Measurements from ENCODE around the gene CLCN6.

The CLCN6 gene

GRCh38 chr1:11761988-11762406 is 44.0 kb upstream of the CLCN6 start, which contains the start of gene C1orf167:
TSS of gene C1orf167 (plus strand) at chr1:11762193. CDS start at chr1:11764401, 2,208 bp downstream.
- H4K20me1 ChIP-seq (ENCODE audit: insufficient read depth) = no peaks in the 10 kb centered on the region
- no peaks in the 10 kb centered on the region for H3K4me1 ChIP-seq (ENCODE audit: low read depth, poor library complexity, severe bottlenecking)
- H3K4me3 ChIP-seq (IDR thresholded peaks at IDR 0.05; ENCODE audit: insufficient read depth, low read depth, low read length) = no peak within 1 kb of the TSS
- no peak within 1 kb of the TSS for H3K27ac ChIP-seq
- TF ChIP-seq CTCF (conservative IDR thresholded peaks at IDR 0.05; ENCODE audit: low read depth, low read length) = no peak
- peaks cover 53% of the 10 kb centered on the region for H3K27me3 ChIP-seq (ENCODE audit: insufficient read depth, low read depth)
- H3K4me2 ChIP-seq = no peak within 1 kb of the TSS
- H3K36me3 ChIP-seq (ENCODE audit: insufficient read depth) = no peaks in the 10 kb centered on the region
- no peak within 1 kb of the TSS; the same call in 1 of the 2 replicates for H2AFZ ChIP-seq (ENCODE audit: low read depth)
- H3K79me2 ChIP-seq (ENCODE audit: insufficient read depth, low read depth) = no peaks in the 10 kb centered on the region
- no peak within 1 kb of the TSS for H3K9ac ChIP-seq

DNA sequence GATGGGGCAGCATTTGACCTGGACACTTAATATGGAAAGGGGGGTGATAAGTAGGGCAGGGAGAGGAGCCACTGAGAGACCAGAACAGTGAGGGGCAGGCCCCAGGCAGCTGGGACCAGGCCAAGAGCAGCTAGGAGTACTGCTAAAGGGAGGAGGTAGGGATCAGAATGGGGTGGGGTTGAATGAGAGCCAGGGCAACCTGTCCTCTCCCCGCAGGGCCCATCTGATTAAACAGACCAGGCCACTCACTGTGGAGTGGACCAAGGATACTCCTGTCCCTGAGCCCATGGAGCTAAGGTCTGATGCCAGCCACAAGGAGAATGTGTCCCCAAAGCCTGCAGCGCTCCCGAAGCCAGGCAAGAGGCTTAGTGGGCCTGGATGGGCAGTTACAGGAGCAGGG is 41.9 kb upstream of the CLCN6 start:
- H3K27ac ChIP-seq = no peak overlapping the region

DNA sequence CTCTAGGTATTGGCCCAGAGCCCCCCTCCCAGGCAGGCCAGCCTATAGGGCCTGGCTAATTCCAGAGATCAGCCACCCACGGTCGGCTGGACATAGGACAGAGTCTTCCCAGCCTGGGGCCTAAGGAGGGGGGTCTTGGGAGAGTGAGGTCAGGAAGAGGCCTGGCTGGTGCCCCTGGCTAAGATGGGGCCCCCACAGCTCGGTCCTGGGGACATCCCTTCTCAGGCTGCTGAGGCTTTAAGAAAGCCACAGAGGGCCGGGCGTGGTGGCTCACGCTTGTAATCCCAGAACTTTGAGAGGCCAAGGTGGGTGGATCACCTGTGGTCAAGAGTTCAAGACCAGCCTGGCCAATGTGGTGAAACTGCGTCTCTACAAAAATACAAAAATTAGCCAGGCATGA is 41.5 kb upstream of the CLCN6 start:
- Histone ChIP-seq H3K4me3 (IDR thresholded peaks at IDR 0.05; ENCODE audit: insufficient read depth, low read depth, low read length) (no peak overlapping the region), H3K4me2 (no peak overlapping the region), H3K79me2 (ENCODE audit: insufficient read depth, low read depth) (no peaks in the 10 kb centered on the region), H3K4me1 (ENCODE audit: low read depth, poor library complexity, severe bottlenecking) (no peaks in the 10 kb centered on the region), H3K36me3 (ENCODE audit: insufficient read depth) (no peaks in the 10 kb centered on the region), H4K20me1 (ENCODE audit: insufficient read depth) (no peaks in the 10 kb centered on the region), H3K27ac (no peak overlapping the region), H3K27me3 (ENCODE audit: insufficient read depth, low read depth) (peaks cover 70% of the 10 kb centered on the region), H2AFZ (ENCODE audit: low read depth) (no peak overlapping the region), H3K9ac (no peak overlapping the region)
- TF ChIP-seq CTCF (conservative IDR thresholded peaks at IDR 0.05; ENCODE audit: low read depth, low read length) = no peak

More for the DNA sequence above, 41.9 kb upstream of the CLCN6 start:
- H3K36me3 ChIP-seq (ENCODE audit: insufficient read depth) = no peaks in the 10 kb centered on the region
- H3K9ac ChIP-seq = no peak overlapping the region
- H3K4me1 ChIP-seq (ENCODE audit: low read depth, poor library complexity, severe bottlenecking) = no peaks in the 10 kb centered on the region
- no peak overlapping the region for H3K4me2 ChIP-seq
- no peak overlapping the region for H3K4me3 ChIP-seq (IDR thresholded peaks at IDR 0.05; ENCODE audit: insufficient read depth, low read depth, low read length)
- no peaks in the 10 kb centered on the region for H4K20me1 ChIP-seq (ENCODE audit: insufficient read depth)
- no peak overlapping the region for H2AFZ ChIP-seq (ENCODE audit: low read depth)
- TF ChIP-seq CTCF (conservative IDR thresholded peaks at IDR 0.05; ENCODE audit: low read depth, low read length) = no peak
- peaks cover 69% of the 10 kb centered on the region for H3K27me3 ChIP-seq (ENCODE audit: insufficient read depth, low read depth)
- H3K79me2 ChIP-seq (ENCODE audit: insufficient read depth, low read depth) = no peaks in the 10 kb centered on the region

DNA sequence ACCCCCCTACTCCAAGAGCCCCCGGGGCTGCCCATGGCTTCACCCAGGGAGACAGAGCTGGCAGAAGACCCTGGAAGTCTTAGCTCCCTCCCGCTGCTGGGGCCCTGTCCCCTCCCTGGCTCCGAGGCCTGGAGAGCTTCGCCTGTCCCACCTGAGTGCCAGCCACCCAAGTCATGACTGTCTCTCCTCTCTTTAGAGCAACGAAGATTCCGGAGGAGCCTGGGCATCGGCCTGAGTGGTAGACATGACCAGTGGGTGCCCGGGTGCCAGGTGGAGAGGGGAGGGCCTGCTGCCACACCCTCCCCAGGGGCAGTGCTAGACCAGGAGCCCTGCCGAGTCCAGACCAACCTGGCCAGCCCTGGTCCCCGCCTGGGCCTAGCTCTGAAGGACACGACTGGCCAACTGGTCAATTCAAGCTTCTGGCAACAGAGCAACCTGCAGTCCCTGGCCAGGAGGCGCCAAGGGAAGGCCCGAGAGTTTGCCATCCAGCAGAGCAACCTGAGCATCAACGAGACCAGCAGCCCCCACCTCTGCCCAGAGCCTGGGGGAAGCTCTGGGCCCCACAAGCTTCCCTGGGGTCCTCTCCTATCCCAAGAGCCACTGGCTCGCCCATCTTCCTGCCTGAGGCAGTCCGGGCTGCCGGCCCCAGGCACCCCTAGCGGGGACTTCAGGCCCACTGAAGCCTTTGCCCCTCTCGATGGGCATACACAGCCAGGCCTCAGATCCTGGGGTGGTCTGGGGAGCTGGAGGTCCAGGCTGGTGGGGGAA is 40.1 kb upstream of the CLCN6 start:
- Histone ChIP-seq H3K4me3 (IDR thresholded peaks at IDR 0.05; ENCODE audit: insufficient read depth, low read depth, low read length) (no peak overlapping the region), H3K4me1 (ENCODE audit: low read depth, poor library complexity, severe bottlenecking) (no peaks in the 10 kb centered on the region), H3K79me2 (ENCODE audit: insufficient read depth, low read depth) (no peaks in the 10 kb centered on the region), H3K4me2 (no peak overlapping the region), H3K9ac (no peak overlapping the region), H3K36me3 (ENCODE audit: insufficient read depth) (no peaks in the 10 kb centered on the region), H3K27ac (no peak overlapping the region), H2AFZ (ENCODE audit: low read depth) (no peak overlapping the region), H4K20me1 (ENCODE audit: insufficient read depth) (no peaks in the 10 kb centered on the region), H3K27me3 (ENCODE audit: insufficient read depth, low read depth) (peaks cover 68% of the 10 kb centered on the region)
- TF ChIP-seq CTCF (conservative IDR thresholded peaks at IDR 0.05; ENCODE audit: low read depth, low read length) = no peak

All from KMS-11 (cell line).